Esophagus squamous epithelium (tissue), 4 donors: ENCODE data around the gene UBE2O.

Experiments
- POLR2A ChIP-seq, 4 donors: fragments of 450-650 bp; IDR thresholded peaks; one replicate each; pipeline ENCODE4 v1.6.1; 2017; ENCODE audit warnings: antibody characterized with exemption in 4 of 4, mild to moderate bottlenecking in 4 of 4, moderate library complexity in 3 of 4
- TF ChIP-seq, protein P1 (sequence below), 6 experiments: fragments of 450-650 bp in 4 of 6; fragments of 200-600 bp in 2 of 6; sonication (generic) in 2 of 6; IDR thresholded peaks; one replicate each; pipeline ENCODE4 v1.5.1; 2016 to 2019; ENCODE audit warnings: antibody characterized with exemption in 6 of 6, mild to moderate bottlenecking in 4 of 6, moderate library complexity in 4 of 6

DNA sequence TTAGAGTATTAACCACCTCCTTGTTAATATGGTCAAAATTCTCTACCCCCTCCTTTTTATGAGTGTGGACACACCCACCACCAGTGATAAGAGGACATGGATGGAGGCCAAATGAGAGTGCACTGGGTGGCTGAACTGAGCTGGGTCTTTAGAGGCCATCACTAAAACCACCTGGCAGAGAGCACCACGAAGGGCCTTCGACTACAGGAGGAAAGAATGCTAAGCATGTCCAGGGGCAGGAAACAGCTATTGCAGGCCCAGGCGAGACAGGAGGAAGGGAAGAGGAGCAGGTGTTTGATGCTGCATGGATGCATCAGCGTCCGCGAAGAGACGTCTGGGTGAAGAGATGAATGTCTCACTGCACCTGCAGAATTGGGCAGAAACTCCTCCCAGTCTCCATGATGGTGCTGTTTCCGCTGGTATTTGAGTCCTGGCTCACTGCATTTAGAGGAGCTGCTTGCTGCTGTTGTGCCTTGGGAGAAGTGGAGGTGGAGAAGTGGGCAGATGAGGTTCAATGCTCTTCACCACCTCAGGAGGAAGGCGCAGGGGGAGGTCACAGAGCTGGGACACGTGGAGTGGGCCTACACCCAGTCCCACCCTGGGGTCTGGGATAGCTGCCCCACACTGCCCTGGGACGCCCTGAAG, 35.3 kb downstream of the UBE2O start:
- TF ChIP-seq, protein P1, sequence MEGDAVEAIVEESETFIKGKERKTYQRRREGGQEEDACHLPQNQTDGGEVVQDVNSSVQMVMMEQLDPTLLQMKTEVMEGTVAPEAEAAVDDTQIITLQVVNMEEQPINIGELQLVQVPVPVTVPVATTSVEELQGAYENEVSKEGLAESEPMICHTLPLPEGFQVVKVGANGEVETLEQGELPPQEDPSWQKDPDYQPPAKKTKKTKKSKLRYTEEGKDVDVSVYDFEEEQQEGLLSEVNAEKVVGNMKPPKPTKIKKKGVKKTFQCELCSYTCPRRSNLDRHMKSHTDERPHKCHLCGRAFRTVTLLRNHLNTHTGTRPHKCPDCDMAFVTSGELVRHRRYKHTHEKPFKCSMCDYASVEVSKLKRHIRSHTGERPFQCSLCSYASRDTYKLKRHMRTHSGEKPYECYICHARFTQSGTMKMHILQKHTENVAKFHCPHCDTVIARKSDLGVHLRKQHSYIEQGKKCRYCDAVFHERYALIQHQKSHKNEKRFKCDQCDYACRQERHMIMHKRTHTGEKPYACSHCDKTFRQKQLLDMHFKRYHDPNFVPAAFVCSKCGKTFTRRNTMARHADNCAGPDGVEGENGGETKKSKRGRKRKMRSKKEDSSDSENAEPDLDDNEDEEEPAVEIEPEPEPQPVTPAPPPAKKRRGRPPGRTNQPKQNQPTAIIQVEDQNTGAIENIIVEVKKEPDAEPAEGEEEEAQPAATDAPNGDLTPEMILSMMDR (IDR thresholded peaks at IDR 0.05): no peak
- no peak for TF ChIP-seq POLR2A (IDR thresholded peaks at IDR 0.05)
